ENCODE data around the gene NFIB. TPM values are rescaled to one million over a fixed set of nuclear protein-coding genes. Genes with fewer than 3 reads are reported as not detected.
A peak's percentile ranks its signal among the peaks of the same experiment; 100 is the strongest.

Gene NFIB
- total and polyA plus RNA-seq, 2 of the 4 experiments (the other 2 are of a cell fraction) = 1.4 to 2.0 TPM

DNA sequence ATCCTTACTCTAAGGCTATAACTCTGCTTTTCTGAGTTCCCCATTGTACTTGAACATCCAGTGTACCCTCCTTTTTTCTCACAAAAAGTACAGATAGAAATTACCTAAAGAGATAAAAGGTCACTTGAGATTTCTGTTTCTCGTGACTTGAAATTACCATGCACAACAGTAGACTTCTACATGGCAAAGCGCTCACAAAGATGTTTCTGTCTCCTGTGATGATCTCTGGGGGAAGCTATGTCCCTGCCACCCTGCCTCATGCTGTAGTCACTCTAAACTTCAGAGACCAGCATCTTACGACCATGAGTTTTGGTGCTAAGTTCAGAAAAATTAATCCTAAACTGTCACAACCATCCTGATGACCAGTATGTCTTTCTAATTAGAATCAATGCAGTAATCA, 36.2 kb downstream of the NFIB start:
- Histone ChIP-seq H3K18ac (ENCODE audit: low read depth, low read length) (peak overlapping the region; percentile 75), H2BK120ac (ENCODE audit: low read depth, low read length) (peak overlapping the region; percentile 73), H3K36me3 (ENCODE audit: control insufficient read depth, insufficient read depth, low read length) (no peaks in the 10 kb centered on the region), H3K4ac (ENCODE audit: low read depth, low read length) (peak overlapping the region; percentile 43), H3K79me1 (ENCODE audit: low read depth in 1 of 2, low read length in 2 of 2) (no peaks in the 10 kb centered on the region), H2AFZ (replicated peaks; ENCODE audit: low read length, poor library complexity) (no peak overlapping the region), H3K4me1 (ENCODE audit: control insufficient read depth, insufficient read depth, low read length) (peaks cover 5% of the 10 kb centered on the region), H3K56ac (ENCODE audit: extremely low read depth, insufficient read depth, low read length) (peak overlapping the region; percentile 9; the same call in 1 of the 2 replicates), H3K27ac (ENCODE audit: insufficient read depth, low read length) (no peak overlapping the region), H3K9ac (ENCODE audit: low read depth, low read length) (no peak overlapping the region), H3K14ac (replicated peaks; ENCODE audit: low read depth, low read length) (peak overlapping the region; percentile 56), H3K23ac (ENCODE audit: low read depth, low read length) (no peak overlapping the region), H2AK5ac (ENCODE audit: low read depth, low read length) (peak overlapping the region; percentile 29; the same call in 1 of the 2 replicates), H3K4me2 (ENCODE audit: low read depth, low read length) (no peak overlapping the region; the same call in 1 of the 2 replicates), H3K27me3 (ENCODE audit: control insufficient read depth, insufficient read depth, low read length) (peaks cover 2% of the 10 kb centered on the region), H3K4me3 (ENCODE audit: insufficient read depth, low read depth, low read length) (no peak overlapping the region), H2AK9ac (replicated peaks; ENCODE audit: low read depth, low read length, poor library complexity) (no peak overlapping the region), H2BK5ac (ENCODE audit: low read depth, low read length, poor library complexity, severe bottlenecking) (no peak overlapping the region), H4K91ac (ENCODE audit: insufficient read depth, low read depth, low read length) (no peak overlapping the region), H4K5ac (ENCODE audit: low read depth, low read length) (0 out of 2 replicates have a peak overlapping the region, but pooled peaks have one; percentile 46), H2BK15ac (ENCODE audit: low read depth, low read length) (peak overlapping the region; percentile 27; the same call in 1 of the 3 replicates), H3K9me3 (ENCODE audit: control insufficient read depth, insufficient read depth, low read length) (no peaks in the 10 kb centered on the region), H4K20me1 (ENCODE audit: insufficient read depth, low read length) (no peaks in the 10 kb centered on the region), H3K9me1 (ENCODE audit: insufficient read depth, low read length) (peaks cover 3% of the 10 kb centered on the region; the same call in 1 of the 2 replicates), H4K8ac (ENCODE audit: low read depth in 2 of 2, low read length in 2 of 2) (peak overlapping the region in 1 of 2 experiments; percentile 43; a peak in 1 of 4 replicates), H2BK20ac (ENCODE audit: low read depth, low read length) (peak overlapping the region; percentile 71)
- ChIA-PET CTCF (no interaction called here), POLR2A (ENCODE audit: unreplicated experiment) (no interaction called here)
- no TSS peak for BruUV-seq (replicated peaks)
- dilution Hi-C loops (cut with HindIII; ENCODE audit: low sequenced_read_pairs, unreplicated experiment) = no loop called here
- WGBS, 2 experiments (ENCODE audit: extremely low coverage in 2 of 2, insufficient read length in 1 of 2) = no CpG with 5 or more reads among the region's 3 CpGs
- no peak for TF ChIP-seq SMC3 (IDR thresholded peaks at IDR 0.05; ENCODE audit: low read depth, low read length)
- no peak for TF ChIP-seq FOS (IDR thresholded peaks at IDR 0.05; ENCODE audit: low read depth, low read length)
- TF ChIP-seq CTCF (conservative IDR thresholded peaks at IDR 0.05; ENCODE audit: low read depth, low read length) = no peak
- TF ChIP-seq BHLHE40 (IDR thresholded peaks at IDR 0.05; ENCODE audit: low read depth, low read length) = no peak
- TF ChIP-seq NFE2L2 (IDR thresholded peaks at IDR 0.05; ENCODE audit: low read depth, low read length) = no peak
- no peak for TF ChIP-seq RFX5 (IDR thresholded peaks at IDR 0.05; ENCODE audit: low read depth, low read length)
- no peak for TF ChIP-seq CEBPB (IDR thresholded peaks at IDR 0.05; ENCODE audit: low read depth, low read length)
- no peak for TF ChIP-seq MAZ (IDR thresholded peaks at IDR 0.05; ENCODE audit: borderline replicate concordance, low read depth, low read length)
- no peak for TF ChIP-seq ELK1 (IDR thresholded peaks at IDR 0.05; ENCODE audit: borderline replicate concordance, low read depth, low read length)
- no peak for TF ChIP-seq CHD1 (IDR thresholded peaks at IDR 0.05; ENCODE audit: low read depth, low read length)
- TF ChIP-seq, protein P1, sequence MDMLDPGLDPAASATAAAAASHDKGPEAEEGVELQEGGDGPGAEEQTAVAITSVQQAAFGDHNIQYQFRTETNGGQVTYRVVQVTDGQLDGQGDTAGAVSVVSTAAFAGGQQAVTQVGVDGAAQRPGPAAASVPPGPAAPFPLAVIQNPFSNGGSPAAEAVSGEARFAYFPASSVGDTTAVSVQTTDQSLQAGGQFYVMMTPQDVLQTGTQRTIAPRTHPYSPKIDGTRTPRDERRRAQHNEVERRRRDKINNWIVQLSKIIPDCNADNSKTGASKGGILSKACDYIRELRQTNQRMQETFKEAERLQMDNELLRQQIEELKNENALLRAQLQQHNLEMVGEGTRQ (IDR thresholded peaks at IDR 0.05; ENCODE audit: low read depth, low read length) = no peak
- no peak for TF ChIP-seq RCOR1 (IDR thresholded peaks at IDR 0.05; ENCODE audit: insufficient replicate concordance, low read length)
- no peak for TF ChIP-seq POLR2A (IDR thresholded peaks at IDR 0.05; ENCODE audit: low read depth, low read length)
- TF ChIP-seq MAFK (IDR thresholded peaks at IDR 0.05; ENCODE audit: low read depth, low read length) = no peak
- no peak for TF ChIP-seq RAD21 (IDR thresholded peaks at IDR 0.05; ENCODE audit: low read length)
- TF ChIP-seq MXI1 (IDR thresholded peaks at IDR 0.05; ENCODE audit: borderline replicate concordance, low read depth, low read length) = no peak
- intact Hi-C loops (cut with micrococcal nuclease) = no loop called here
- DNase-seq = no peak
- in situ Hi-C loops (cut with MboI; ENCODE audit: low sequenced_read_pairs) = no loop called here
- ATAC-seq (ENCODE audit: low read depth) = no peak
